Aorta (tissue), 5 donors: Measurements from ENCODE around the gene PFAS. TPM values are rescaled to one million over a fixed set of nuclear protein-coding genes. Genes with fewer than 3 reads are reported as not detected.
A peak's percentile ranks its signal among the peaks of the same experiment; 100 is the strongest.

Source experiments
- ATAC-seq: fragments of 200-7000 bp; cut with Tn5 transposase; one replicate; pipeline ENCODE4 v1.9.1; 2022; ENCODE audit warnings: moderate library complexity; ENCODE audit not compliant: low FRiP score
- DNase-seq, 2 donors: peaks; one replicate each; pipeline ENCODE4 v3.0.0-alpha.2; 2020
- H3K27ac ChIP-seq, 2 donors: one replicate each; pipeline ENCODE4 v1.5.1; 2013; ENCODE audit warnings: low read length in 2 of 2, mild to moderate bottlenecking in 2 of 2, moderate library complexity in 2 of 2, control low read depth in 1 of 2, inconsistent platforms in 1 of 2, low read depth in 1 of 2
- H3K27me3 ChIP-seq, 2 donors: one replicate each; pipeline ENCODE4 v1.6.1; 2013; ENCODE audit warnings: control low read depth in 1 of 2, low read length in 1 of 2, mild to moderate bottlenecking in 1 of 2, moderate library complexity in 1 of 2; ENCODE audit not compliant: insufficient read depth in 2 of 2, control insufficient read depth in 1 of 2
- H3K36me3 ChIP-seq, 2 donors: one replicate each; pipeline ENCODE4 v1.6.1; 2013; ENCODE audit warnings: control low read depth in 1 of 2, low read length in 1 of 2, mild to moderate bottlenecking in 1 of 2; ENCODE audit not compliant: insufficient read depth in 2 of 2, control insufficient read depth in 1 of 2
- H3K4me1 ChIP-seq, 2 donors: one replicate each; pipeline ENCODE4 v1.6.1; 2013; ENCODE audit warnings: low read length in 2 of 2, control low read depth in 1 of 2, mild to moderate bottlenecking in 1 of 2, moderate library complexity in 1 of 2; ENCODE audit not compliant: insufficient read depth in 2 of 2, control insufficient read depth in 1 of 2
- H3K4me3 ChIP-seq, 2 donors: one replicate each; pipeline ENCODE4 v1.5.1; 2013; ENCODE audit warnings: low read length in 2 of 2, control low read depth in 1 of 2, mild to moderate bottlenecking in 1 of 2
- H3K9me3 ChIP-seq: one replicate; pipeline ENCODE4 v1.6.1; 2013; ENCODE audit warnings: mild to moderate bottlenecking, low read length; ENCODE audit not compliant: control insufficient read depth
- WGBS, 2 donors: extraction: QIAGEN DNeasy Blood & Tissue Kit; methylation state at CpG; one replicate each; pipeline ENCODE4 v1.1.7; 2013; 5-methylcytosine and 5-hydroxymethylcytosine counted together
- intact Hi-C, 2 donors: fragments of 100-400 bp; cut with DNase I; formaldehyde crosslinking; loops; one replicate each; pipeline versions ENCODE4 v1.14.2 to v1.15.0; 2022
- polyA plus RNA-seq, 2 donors: library from polyadenylated mRNA; stranded (reverse); fragments of 200-250 nt; gene quantifications; one replicate each; pipeline ENCODE4 v1.2.3, GENCODE V29; 2013
- total RNA-seq, 2 donors: library from RNA; stranded (reverse); fragmentation: NEBNext Ultra II Directional; extraction: Animal tissue kit (Norgen Biotek cat#: 25700); gene quantifications; one replicate each; pipeline ENCODE4 v1.2.1, GENCODE V29; 2021
- donor health status: healthy with polysubstance abuse.
- donor health status: Bipolar disorder and iron deficiency.
- donor health status: DM: no; HTN: no; CAD: no.
- donor health status: DM: no; HTN: no; CAD: no.
- donor health status: DM: yes; HTN: yes; CAD: no.

PFAS gene
- total and polyA plus RNA-seq, 4 donors: 1.4 to 25.4 (median 14.8) TPM

DNA sequence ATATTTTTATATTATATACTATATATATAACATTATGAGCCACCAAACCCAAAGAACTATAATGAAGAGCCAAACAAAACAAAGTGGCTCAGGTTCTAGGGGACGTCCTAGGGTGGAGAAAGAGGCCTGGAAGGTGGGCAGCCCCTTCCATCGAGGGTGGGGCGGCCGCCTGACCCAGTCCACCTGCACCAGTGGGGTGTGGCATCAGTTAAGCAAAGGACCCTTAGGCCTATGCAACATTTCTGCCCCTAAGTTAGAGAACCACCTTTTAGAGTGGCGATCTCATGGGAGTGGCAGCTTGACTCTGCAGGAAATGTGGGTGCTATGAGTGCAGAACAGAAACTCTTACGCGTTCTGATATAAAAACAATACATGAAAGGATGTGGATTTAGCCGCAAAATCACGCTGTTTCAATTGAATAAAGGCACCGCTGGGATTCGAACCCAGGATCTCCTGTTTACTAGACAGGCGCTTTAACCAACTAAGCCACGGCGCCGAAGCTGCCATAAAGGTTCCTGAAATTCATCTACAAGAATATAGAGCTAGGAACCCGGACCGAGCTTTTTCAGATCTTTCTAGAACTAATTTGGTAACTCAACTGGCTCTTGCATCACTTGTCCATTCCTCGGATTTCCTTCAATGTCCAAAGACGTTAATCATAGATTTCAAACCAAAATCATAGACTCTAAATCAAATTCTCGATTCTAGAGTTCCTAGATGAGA lies 23.1 kb upstream of the PFAS start:
- H3K4me3 ChIP-seq: no peak overlapping the region
- peaks cover 0 to 1% of the 10 kb centered on the region in 2 donors for H3K36me3 ChIP-seq
- no peak for DNase-seq
- intact Hi-C loops: no loop called here
- no peaks in the 10 kb centered on the region for H3K27me3 ChIP-seq
- H3K27ac ChIP-seq: no peak overlapping the region
- no peak for ATAC-seq
- no peaks in the 10 kb centered on the region for H3K9me3 ChIP-seq
- 63 to 64% methylated on average over 20 of the region's 20 CpGs for WGBS, 2 donors
- H3K4me1 ChIP-seq: no peaks in the 10 kb centered on the region

DNA sequence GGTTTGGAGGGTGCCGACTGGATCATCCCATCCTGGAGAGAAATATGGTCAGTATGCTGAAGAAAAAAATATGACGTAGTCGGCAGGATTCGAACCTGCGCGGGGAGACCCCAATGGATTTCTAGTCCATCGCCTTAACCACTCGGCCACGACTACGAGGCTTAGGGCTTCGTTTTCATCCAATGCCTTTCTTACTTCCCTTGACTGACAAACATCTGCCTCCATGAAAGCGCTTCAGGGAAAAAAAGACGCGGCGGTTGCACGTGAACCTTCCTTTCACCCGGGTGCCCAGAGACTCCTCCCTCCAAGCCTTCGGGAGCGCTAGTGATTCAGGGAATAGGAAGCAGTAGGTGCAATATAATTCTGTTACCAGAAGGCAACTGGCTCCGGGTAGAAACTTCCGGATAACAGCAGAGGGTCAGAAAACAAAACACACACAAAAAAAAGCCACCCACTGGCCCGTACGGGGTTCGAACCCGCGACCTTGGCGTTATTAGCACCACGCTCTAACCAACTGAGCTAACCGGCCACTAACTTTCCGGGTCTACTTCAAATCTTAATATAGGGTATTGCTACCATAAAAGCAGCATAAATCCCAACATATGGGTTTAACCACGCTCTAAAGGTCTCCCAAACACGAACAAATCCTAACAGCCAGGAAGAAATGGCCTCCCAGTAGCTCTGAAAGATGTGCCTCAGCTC lies 22.4 kb upstream of the PFAS start:
- intact Hi-C loops: no loop called here
- 13 to 19% methylated on average over 32 of the region's 32 CpGs for WGBS, 2 donors
- H3K27me3 ChIP-seq: no peaks in the 10 kb centered on the region
- no peaks in the 10 kb centered on the region for H3K9me3 ChIP-seq
- no peak overlapping the region for H3K4me3 ChIP-seq
- peak; percentile 81 to 85 for DNase-seq
- peaks cover 0 to 1% of the 10 kb centered on the region in 2 donors for H3K36me3 ChIP-seq
- no peak overlapping the region for H3K27ac ChIP-seq
- ATAC-seq: peak; percentile 36
- no peaks in the 10 kb centered on the region for H3K4me1 ChIP-seq

DNA sequence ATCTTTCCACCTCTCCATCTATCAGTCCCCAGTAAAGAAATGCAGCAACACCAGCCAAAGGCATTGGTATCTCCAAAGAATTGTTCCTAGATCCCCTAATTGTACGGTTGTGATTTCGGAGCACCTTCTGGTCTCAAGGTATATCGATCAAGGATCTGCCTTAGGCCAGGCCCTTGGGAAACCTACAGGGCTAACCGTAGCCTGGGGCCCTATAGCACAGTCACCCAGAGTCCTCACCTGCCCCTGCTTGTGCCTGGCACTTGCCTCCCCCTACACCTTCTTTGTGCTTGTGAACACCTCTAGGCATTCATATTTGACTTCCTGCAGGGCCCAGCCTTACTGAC lies 21.9 kb upstream of the PFAS start:
- WGBS, 2 donors: 88 to 89% methylated on average over 4 of the region's 4 CpGs
- intact Hi-C loops: no loop called here
- DNase-seq (no peak), ATAC-seq (no peak)
- H3K9me3 ChIP-seq: no peaks in the 10 kb centered on the region
- H3K27me3 ChIP-seq: no peaks in the 10 kb centered on the region
- no peak overlapping the region for H3K27ac ChIP-seq
- H3K4me3 ChIP-seq: no peak overlapping the region
- no peaks in the 10 kb centered on the region for H3K4me1 ChIP-seq
- H3K36me3 ChIP-seq: peaks cover 0 to 1% of the 10 kb centered on the region in 2 donors

DNA sequence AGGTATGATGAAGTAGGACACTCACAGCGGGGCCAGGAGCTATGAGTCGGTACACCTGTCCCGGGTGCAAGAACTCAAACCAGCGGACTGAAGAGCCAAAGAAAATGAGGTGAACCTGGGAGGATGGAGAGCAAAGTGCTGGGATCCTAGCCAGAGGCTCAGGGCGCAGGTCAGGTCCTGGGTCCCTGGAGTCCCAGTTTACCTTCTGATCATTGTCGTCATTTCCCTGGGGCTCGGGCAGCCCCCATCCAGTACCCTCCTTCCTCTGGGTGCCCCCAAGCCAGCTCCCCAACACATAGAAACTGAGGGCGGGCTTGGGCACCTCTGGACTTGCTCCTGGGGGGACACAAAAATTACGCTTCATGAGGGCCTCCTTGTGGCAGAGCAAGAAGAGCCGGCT lies 17.4 kb upstream of the PFAS start:
- intact Hi-C loops: no loop called here

DNA sequence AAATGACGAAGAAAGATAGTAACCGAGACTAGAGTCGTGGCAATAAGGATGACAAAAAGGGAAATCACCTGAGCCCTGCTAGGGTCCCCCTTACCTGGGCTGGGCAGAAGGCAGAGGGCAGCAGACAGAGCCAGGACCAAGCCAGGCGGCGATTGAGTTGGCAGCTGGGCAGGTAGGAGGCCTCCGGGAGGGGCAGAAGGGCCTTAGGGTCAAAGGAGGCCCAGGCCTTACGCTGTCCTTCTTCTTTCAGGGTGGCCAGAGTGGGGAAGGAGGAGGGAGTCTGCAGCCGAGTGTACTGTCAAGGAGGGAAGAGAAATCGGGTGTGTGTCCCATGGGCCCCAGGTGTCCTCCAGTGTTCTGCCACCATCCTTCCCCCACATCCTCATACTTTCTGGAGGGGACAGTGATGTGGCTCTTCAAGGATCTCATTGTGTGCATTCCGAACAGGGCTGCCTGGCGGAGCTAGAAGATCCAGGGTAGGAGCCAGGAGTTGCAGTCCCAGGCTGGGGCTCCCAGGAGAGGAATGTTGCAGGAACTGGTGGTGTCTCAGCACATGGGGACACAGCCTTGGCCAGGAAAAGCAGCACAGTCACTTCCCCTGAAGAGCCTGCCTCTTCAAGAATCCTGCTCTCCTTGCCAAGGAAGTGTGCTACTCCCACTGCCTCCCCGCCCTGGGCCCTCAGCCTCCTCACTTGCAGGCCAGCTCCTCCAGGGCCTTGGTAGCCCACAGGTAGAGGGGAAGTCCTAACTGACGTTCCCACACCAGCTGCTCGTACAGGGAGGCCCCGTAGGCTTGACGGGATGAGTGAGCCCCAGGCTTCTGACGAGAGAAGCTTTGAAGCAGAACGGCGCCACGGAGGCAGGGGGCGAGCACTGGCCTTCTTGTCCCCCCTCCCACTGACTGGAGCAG lies 14.5 kb upstream of the PFAS start:
- ATAC-seq: no peak
- Histone ChIP-seq H3K4me3 (no peak overlapping the region), H3K27me3 (no peaks in the 10 kb centered on the region), H3K27ac (no peak overlapping the region), H3K4me1 (no peaks in the 10 kb centered on the region), H3K9me3 (no peaks in the 10 kb centered on the region), H3K36me3 (peaks cover 4 to 17% of the 10 kb centered on the region in 2 donors)
- no peak for DNase-seq
- WGBS, 2 donors: 90 to 93% methylated on average over 21 of the region's 21 CpGs
- intact Hi-C loops: no loop called here

More for the DNA sequence above, 17.4 kb upstream of the PFAS start:
- Histone ChIP-seq H3K9me3 (no peaks in the 10 kb centered on the region), H3K4me3 (no peak overlapping the region), H3K36me3 (peaks cover 0 to 14% of the 10 kb centered on the region in 2 donors), H3K27ac (no peak overlapping the region), H3K4me1 (no peaks in the 10 kb centered on the region), H3K27me3 (no peaks in the 10 kb centered on the region)
- ATAC-seq: no peak
- DNase-seq: peak in 1 of 2 donors; percentile 55
- WGBS, 2 donors: 95 to 98% methylated on average over 10 of the region's 10 CpGs

DNA sequence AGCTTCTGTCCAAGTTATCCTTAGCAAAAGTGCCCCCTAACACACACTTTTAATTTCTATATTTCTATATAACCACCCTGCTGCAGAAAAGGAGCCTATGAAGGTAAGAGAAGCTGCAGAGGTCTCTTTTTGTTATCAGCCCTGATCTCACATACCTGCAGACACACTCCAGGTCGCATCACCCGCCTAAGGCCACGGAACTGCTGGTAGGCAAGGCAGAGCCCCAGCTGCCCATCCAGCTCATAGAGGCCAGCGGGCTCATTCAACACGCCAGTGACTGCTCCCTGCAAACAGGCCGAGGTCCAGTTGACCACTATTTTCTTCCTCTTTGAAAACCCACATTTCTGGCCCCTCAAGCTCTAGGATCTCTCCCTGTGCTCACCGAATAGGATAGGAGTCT lies 13.4 kb upstream of the PFAS start:
- intact Hi-C loops: no loop called here
- ATAC-seq: no peak
- 93 to 97% methylated on average over 7 of the region's 7 CpGs for WGBS, 2 donors

DNA sequence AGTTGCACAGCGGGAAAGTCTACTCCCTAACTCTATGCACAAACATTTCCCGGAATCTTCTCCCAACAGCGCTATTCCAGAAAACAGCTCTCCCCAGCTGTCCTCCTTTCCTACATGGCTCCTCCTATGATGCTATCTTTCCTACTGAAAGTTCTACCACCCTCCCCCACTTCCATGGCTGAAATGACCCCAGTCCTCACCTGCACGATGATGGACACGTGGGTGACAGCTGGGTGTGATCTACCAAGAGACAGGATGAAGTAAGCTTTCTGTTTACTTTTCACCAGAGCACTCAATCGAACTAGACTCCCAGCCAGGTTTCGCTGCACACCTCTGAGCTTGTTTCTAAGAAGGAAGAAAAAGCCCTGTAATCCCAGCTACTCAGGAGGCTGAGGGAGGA lies 11.9 kb upstream of the PFAS start:
- H3K36me3 ChIP-seq: peaks cover 4 to 16% of the 10 kb centered on the region in 2 donors
- no peak for ATAC-seq

More for the DNA sequence above, 13.4 kb upstream of the PFAS start:
- Histone ChIP-seq H3K9me3 (no peaks in the 10 kb centered on the region), H3K27ac (no peak overlapping the region), H3K4me1 (no peaks in the 10 kb centered on the region), H3K4me3 (no peak overlapping the region), H3K27me3 (no peaks in the 10 kb centered on the region), H3K36me3 (peaks cover 4 to 16% of the 10 kb centered on the region in 2 donors)
- DNase-seq: no peak

DNA sequence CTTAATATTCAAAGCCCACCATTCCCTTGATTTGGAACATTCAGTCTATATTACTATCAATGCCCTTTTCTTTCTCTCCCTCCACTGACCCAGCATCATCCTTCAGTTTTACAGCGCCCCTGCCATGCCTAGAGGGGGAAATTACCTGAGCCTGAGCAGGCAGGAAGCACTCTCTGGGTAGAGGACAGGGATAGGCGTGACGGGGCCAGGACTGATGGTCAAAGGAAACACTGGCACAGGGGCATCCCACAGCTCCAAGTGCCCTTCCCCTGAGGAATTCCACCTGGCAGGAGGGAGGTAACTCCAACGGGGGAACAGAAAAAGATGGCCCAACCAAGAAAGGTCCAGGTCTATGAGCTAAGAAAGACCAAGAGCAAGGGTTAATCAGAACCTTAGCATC lies 11.2 kb upstream of the PFAS start:
- Histone ChIP-seq H3K9me3 (no peaks in the 10 kb centered on the region), H3K4me1 (no peaks in the 10 kb centered on the region), H3K4me3 (no peak overlapping the region), H3K27ac (no peak overlapping the region), H3K36me3 (peaks cover 4 to 14% of the 10 kb centered on the region in 2 donors), H3K27me3 (no peaks in the 10 kb centered on the region)
- 84 to 85% methylated on average over 4 of the region's 4 CpGs for WGBS, 2 donors
- intact Hi-C loops: no loop called here
- ATAC-seq: no peak
- DNase-seq: no peak

More for the DNA sequence above, 11.9 kb upstream of the PFAS start:
- Histone ChIP-seq H3K27me3 (no peaks in the 10 kb centered on the region), H3K9me3 (no peaks in the 10 kb centered on the region), H3K4me3 (no peak overlapping the region), H3K27ac (no peak overlapping the region), H3K4me1 (no peaks in the 10 kb centered on the region)
- DNase-seq: no peak
- intact Hi-C loops: no loop called here
- WGBS, 2 donors: 90 to 91% methylated on average over 7 of the region's 7 CpGs
